ENCODE data around the gene CAMK2D.

The CAMK2D gene

GRCh38 chr4:113593400-113594230 lies 167.9 kb downstream of the CAMK2D start:
- DNase-seq, result no peak

GRCh38 chr4:113591982-113592381 lies 169.6 kb downstream of the CAMK2D start:
- no peak for DNase-seq

DNA sequence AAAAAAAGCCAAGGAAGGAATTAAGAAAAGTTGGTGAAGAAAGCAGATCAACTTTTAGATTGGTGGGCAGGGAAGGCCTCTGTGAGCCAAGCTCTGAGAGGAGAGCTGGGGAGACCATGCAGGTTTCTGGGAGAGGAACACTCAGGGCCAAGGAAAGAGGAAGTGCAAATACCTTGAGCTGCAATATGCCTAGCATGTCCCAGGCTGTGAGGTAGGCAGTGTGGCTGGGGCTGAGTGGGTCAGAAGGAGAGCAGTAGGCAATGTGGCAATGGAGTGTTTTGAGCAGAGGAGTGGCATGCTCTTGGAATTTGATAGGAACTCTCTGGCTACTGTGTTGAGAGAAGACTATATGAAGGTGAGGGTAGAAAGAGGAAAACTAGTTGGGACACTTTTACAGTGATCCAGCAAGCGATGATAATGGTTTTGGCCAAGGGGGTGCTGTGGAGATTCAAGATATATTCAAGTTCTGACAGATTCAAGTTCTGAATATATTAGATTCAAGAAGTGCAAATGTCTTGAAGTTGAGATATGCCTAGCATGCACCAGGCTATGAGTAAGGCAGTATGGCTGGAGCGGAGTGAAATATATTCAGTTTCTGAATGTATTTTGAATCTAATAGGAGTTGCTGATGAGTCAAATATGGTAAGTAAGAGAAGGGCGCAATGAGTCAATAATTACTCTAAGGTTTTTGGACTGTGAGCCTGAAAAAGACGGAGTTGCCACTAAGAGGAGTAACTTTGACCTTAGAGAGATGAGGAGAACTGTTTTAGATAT lies 172.5 kb downstream of the CAMK2D start:
- DNase-seq, result no peak

GRCh38 chr4:113587640-113588275 lies 173.8 kb downstream of the CAMK2D start:
- DNase-seq, result no peak

GRCh38 chr4:113587156-113587555 lies 174.4 kb downstream of the CAMK2D start:
- no peak for DNase-seq

DNA sequence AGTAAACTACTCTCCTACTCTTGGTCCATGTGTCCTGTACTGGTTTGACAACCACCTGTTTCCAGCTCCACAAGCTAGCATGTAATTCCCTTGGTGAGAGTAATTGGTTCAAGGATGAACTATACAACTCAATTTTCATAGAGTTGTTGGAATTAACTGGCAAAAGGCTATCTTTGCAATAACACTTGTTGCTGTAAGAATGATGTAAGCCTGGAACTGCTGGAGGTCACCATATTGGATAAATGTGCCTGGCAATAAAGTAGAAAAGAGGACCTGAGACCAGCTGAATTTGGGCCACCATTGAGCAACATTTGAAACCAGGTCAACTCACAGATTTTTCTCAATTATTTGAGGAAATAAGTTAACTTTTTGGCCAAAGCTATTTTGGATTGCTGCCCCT lies 175.5 kb downstream of the CAMK2D start:
- no peak for DNase-seq

- DNase-seq, result no peak
Observed at GRCh38 chr4:113584407-113585150, 177.0 kb downstream of the CAMK2D start.

- DNase-seq, result no peak
Observed at GRCh38 chr4:113582737-113583136, 178.8 kb downstream of the CAMK2D start.

GRCh38 chr4:113579360-113579759 lies 182.2 kb downstream of the CAMK2D start:
- DNase-seq, result no peak

DNA sequence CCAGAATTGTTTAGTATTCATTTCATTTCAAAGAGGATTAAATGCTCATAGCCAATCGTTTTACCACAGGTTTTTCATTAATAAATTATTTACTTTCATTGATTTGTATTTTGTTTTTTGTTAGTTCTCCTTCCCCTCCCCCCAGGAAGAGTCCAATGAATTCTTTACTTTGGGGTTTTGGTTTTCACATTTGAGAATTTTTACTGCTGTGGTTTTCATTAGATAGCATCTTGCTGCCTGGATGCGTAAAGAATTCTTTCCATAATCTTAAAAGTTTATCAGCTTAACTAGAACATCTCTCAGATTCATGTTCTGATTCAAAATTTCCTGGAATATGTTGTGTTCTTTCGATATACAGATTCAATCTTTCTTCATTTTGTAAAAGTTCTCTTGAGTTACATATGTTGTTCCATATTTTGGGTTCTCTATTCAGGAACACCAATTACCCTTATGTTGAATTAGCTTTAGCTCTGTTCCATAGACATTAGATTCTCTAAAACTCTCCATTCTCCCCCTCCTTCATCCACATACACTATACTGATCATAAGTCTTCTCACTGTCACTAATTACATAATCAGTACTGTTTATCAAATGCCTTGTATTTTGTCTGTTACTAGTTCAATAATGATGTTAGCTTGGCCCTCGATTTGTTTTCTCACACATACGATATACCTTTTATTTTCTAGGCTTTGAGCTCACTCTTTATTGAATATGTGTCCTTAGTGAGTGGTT lies 184.4 kb downstream of the CAMK2D start:
- no peak for DNase-seq

DNA sequence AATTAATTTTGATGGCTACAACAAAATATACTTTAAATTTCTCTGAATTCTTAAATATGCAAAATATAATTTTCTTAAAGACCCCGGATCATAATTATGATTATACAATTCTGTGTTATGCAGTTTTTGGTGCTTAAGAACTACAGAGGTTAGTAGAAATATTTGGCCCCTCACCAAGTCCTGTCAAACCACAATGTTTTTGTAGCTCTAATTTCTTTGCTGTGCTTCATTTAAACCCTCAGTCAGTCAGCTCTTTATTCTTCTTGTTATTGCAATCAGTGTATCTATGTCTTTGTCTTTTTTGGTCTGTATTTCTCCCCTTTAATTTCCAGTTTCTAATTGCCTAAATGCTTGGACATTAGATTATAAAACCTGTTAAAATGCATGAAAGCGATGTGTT lies 186.1 kb downstream of the CAMK2D start:
- DNase-seq, result no peak

- no peak for DNase-seq
Observed at GRCh38 chr4:113574636-113575103, 186.9 kb downstream of the CAMK2D start.

DNA sequence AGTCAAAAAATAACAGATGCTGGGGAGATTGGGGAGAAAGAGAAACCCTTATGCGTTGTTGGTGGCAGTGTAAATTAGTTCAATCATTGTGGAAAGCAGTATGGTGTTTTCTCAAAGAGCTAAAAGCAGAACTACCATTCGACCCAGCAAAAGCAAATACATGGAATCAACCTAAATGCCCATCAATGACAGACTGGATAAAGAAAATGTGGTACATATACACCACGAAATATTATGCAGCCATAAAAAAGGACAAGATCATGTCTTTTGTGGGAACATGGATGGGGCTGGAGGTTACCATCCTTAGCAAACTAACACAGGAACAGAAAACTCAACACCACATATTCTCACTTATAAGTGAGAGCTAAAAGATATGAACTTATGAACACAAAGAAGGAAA lies 188.9 kb downstream of the CAMK2D start:
- no peak for DNase-seq

DNA sequence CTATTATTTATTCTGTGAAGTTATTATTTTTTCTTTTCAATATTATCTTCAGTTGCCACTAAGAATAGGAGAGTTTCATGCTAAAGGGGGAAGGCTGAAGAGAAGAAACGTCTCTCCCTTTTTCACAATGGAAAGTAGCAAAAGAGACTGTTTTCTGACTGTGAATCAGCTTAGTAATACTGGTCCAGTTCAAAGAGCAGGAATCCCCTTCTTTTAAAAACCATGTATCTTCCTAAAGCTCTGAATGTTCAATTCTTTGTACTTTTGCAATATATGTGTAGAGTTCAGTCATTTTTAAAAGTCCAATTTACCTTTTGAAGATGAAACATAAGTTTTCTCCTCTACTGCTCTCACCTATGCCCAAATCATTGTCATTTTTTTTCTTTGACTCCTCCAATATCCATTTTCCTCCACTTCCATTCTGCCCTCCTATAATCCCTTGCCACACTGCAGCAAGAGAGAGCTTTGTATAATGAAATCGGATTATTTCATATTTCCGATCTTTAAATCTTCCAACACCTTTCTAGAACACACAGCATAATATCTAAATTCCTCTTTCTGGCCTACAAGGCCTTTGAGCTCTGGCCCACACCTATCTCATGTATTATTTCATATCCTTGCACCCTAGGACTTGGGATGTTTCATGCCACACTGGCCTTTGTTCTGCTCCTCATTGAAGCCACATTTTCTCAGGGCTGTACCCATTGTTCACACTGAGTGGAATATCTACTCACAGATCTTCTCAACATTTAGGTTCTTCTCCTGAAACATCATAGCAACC lies 195.3 kb downstream of the CAMK2D start:
- no peak for DNase-seq

GRCh38 chr4:113565702-113566012 lies 195.9 kb downstream of the CAMK2D start:
- DNase-seq, result no peak

DNA sequence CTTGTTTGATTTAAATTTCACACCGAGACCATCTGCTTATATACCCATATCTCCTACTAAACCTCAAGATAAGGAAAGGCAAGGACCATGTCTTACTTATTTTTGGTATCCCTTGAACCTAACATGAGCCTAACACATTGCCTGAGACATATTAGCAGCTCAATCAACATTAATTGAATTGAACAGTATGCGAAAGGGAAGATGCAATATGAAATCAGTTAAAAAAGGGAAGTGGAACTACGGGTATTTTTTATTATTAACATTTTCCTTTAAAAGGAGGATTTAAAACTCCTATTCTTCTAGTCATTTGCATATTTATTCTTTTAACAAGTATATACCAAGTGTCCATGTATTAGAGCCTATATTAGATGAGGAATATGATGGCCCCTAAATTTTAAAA lies 197.0 kb downstream of the CAMK2D start:
- no peak for DNase-seq

DNA sequence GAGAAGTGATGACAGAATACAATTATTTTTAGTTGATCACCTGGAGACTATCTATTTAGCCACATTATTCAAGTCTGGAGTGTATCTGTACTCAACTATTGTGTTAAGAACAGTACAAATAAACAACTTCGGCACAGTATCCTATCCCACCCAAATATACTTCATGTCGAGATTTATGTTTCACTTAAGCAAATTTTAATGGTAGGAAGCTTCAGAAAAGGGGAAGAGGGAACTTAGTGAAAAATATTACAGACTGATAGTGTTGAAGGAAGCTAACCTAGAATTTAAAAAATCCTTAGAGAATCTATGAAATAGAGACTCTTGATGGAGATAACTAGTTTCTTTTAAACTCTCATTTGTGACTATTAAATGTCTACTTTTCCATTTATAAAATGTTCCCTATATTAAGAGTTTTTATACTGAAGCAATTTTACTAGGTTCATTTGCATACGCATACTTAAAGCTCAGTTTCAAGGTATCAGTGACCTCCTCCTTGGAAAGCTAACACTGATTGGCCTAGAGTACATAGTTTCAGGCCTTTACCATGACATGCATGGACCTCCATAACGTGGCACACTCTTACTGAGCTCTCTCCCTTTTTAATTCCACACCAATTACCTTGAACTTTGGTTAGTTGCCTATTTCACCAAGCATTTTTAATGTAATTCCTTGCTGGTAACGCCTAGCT lies 197.7 kb downstream of the CAMK2D start:
- no peak for DNase-seq

GRCh38 chr4:113561758-113562157 lies 199.8 kb downstream of the CAMK2D start:
- no peak for DNase-seq

DNA sequence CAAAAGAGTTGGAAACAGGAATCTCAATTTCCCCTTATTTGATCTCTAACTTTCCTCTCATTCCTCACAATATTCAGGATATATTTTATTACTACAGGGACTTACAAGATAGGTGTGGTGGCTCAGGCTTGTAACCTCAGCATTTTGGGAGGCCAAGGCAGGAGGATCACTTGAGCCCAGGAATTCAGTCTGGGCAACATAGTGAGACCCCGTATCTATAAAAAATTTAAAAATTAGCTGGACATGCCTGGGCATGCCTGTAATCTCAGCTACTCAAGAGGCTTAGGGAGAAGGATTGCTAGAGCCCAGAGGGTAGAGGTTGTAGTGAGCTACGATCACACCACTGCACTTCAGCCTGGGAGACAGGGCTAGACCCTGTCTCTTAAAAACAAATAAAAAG lies 200.4 kb downstream of the CAMK2D start:
- DNase-seq, result no peak

DNA sequence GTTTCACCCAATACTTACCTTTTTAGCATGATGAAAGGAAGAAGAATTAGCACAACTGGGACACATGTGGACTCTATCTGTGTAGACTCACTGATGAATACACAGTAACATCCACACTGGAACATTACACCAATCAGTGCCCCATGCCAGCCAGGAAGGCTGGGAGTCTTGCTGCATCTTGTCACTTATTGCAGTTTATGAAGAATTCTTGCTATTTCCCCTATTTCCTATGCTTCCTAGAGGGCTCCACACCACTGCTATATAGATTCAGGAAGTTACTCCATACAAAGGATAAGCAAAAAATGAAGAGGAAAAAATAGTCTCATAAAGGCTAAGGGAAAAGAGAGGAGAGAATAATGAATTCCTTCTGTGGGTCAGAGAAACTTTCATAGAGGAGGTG lies 201.0 kb downstream of the CAMK2D start:
- DNase-seq, result no peak

DNA sequence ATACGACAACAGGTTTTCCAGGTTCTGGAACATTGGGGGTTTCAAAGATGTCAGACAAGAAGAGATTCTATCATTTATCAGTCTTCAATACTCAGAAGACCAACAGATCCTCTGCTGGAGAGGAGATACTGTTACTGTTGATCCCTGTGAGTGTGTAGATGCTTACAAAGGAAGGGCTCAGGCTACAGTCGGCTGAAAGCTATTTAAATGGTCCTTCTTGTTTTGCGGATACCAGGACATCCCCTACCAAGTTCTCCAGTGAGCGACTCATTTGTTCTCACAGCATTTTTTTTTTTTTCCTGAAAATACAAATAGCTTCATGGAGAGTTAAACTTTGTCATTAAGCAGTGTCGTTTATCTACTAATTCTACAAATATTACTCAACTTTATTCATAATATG lies 201.6 kb downstream of the CAMK2D start:
- DNase-seq, result no peak
